HG03196 (cell line): Measurements from ENCODE around the gene FAM110C.
"Not testable (repeated sequence)": the region's sequence is repeated elsewhere in the genome, so short reads cannot be mapped to it uniquely, and the experiment has no call there.

ENCODE experiments used
- ATAC-seq: cut with Tn5 transposase; IDR thresholded peaks from one replicate; pipeline ENCODE4 v1.9.1; 2021; ENCODE audit not compliant: unreplicated experiment

Gene FAM110C

DNA sequence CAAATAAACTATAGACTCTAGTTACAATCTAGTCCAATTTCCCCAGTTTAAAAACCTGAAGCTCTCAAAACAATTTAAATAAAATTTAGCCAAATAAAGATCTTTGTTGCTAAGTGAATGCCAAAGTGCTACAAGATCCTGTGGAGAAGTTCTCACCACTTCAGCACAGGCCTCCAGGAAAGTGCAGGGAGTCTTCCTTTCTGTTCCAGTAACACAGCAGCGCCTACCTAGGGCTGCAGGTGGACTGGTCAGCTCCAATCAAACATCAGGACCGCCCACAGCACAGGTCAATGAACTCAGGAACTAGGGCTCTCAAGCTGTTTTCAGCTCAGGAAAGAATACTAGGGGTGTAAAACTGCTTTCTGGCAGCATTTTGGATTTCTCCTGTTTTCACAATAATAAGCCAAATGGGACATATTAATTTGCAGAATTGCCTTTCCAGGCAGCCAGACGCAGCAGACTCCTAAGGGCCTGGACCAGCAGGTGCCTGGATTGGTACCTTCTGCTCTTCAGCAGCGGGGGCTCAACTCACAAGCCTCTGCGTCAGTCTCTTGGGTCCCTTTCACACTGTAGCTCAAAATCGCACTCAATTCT is 1.5 kb downstream of the FAM110C start:
- no peak for ATAC-seq

DNA sequence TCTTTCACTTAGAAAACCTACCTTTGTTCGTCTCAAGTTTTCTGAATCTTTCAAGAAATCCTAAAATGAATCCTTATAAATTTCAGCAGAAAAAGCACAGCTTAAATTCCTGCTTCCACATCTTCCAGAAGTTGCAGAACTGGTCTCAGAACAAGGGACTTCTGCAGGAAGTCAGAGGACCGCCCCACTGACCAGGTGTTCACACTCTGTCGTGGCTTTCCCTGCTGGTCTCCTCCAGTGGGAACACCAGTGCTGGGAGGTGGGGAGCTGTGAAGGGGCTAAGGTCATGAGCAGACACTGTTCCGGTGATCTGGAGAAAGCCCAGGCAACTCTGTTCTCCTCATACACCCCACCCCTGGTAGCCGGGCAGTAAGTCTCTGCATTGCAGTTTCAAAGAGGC is 3.5 kb downstream of the FAM110C start:
- no peak for ATAC-seq

DNA sequence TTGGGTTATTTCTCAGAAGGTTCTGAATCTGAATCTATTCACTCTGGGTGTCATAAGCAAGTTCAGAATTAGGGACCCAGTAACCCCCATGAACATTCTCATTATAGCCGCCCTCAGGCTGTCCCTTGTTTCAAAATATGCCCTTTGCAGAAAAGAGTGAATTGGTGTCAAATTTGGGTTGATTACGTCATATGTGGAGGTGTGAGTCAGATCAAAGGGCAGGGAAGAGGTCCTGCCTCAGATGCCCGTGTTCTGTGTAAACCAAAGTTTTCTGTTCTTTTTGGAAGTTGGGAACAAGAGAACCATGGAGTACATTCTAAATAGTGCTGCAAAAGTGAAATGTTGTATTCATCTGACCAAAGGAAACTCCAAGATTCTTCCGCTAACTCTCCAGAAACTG is 5.8 kb downstream of the FAM110C start:
- no peak for ATAC-seq

GRCh38 chr2:38155-38554 is 8.2 kb downstream of the FAM110C start:
- ATAC-seq, result no peak

GRCh38 chr2:36318-36717 is 10.0 kb downstream of the FAM110C start:
- ATAC-seq, result no peak

DNA sequence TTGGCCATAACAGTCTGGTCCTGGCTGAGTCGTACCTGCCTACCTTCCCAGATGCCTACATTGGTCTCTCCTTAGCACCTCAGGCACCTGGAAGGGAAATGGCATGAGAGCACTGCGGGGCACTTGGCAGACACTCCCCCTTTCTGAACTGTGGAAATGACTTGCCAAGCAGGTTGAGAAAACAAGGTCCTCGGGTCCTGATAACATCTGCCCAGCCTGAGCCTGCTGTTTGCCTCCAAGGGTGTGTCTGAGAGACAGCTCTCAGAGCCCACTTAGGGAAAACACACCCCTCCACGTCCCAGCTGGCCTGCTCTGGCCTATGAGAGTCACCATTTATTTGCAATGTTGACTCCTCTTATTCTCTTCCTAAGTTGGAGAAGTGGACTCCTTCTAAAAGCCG is 10.5 kb downstream of the FAM110C start:
- ATAC-seq, result no peak

GRCh38 chr2:33620-34019 is 12.7 kb downstream of the FAM110C start:
- ATAC-seq, result no peak

- no peak for ATAC-seq
Observed at GRCh38 chr2:32068-32467, 14.2 kb downstream of the FAM110C start.

GRCh38 chr2:29253-29652 is 17.1 kb downstream of the FAM110C start:
- no peak for ATAC-seq

GRCh38 chr2:28406-28975 is 17.8 kb downstream of the FAM110C start:
- no peak for ATAC-seq

DNA sequence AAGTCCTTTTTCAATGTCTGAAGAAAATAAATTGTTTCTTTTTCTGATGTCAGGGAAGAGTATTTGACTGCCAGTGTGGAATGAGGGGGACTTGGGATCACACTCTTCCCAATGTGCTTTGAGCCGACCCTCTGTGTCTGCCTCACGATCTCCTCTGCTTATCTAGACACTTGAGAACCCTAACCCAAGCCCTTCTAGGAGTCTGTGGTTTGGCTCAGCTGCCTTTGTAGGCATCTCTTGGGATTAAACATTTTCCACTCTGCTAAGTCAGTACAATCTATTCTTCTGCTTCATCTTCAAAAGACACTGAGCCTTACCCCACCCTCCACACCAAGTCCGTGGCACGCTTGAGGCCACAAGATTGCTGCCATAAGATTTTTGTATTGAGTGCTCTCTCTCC is 19.4 kb downstream of the FAM110C start:
- ATAC-seq, result no peak

- ATAC-seq, result no peak
Observed at GRCh38 chr2:25543-25942, 20.8 kb downstream of the FAM110C start.

GRCh38 chr2:24591-24990 is 21.7 kb downstream of the FAM110C start:
- not testable (repeated sequence) for ATAC-seq

DNA sequence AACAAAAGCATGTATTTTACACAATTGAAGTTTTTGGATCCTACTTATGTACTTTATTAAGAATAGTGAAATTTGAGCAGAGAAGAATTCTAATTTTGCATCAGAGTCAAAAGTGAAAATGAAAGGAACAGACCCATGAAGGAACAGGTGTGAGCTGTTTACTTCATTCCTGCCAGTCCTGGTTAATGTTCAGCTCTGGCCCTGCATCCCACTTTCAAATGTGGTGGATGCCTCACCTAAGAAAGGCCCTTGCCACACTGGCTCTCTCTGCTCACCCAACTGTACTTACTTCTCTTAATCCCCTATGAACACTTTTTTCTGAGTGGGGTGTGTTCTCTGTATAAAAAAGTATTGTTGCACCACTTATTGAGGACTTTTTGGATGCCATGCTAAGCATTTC is 22.2 kb downstream of the FAM110C start:
- ATAC-seq, result peak; percentile 99

GRCh38 chr2:23283-23682 is 23.0 kb downstream of the FAM110C start:
- ATAC-seq, result no peak

DNA sequence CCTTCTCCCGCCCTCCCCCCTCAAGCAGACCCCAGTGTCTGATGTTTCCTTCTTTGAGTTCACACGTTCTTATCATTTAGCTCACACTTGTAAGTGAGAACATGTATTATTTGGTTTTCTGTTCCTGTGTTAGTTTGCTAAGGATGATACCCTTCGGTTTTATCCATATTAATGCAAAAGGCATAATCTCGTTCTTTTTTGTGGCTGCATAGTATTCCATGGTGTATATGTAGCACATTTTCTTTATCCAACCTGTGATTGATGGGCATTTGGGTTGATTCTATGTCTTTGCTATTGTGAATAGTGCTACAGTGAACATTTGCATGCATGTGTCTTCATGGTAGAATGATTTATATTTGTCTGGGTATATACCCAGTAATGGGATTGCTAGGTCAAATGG is 24.1 kb downstream of the FAM110C start:
- ATAC-seq, result not testable (repeated sequence)

DNA sequence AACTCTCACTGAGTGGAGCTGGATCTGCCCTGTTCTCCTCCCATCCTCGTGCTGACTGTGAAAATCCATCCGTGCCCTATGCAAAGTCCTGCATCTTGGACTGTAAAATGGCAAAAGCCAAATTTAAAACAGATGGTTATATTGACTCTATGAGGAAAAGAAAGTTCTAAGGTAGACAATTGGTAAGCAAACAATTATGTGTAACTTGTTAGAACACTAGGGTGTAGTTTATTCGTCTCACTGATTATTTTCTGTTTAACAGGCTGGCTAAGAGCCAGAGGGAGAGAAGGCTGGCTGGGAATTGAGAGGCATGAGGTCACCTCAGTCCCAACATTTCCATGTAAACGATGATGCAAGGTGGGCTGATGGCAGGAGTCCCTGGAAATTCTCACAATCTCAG is 26.0 kb downstream of the FAM110C start:
- ATAC-seq, result not testable (repeated sequence)

GRCh38 chr2:19505-19904 is 26.8 kb downstream of the FAM110C start:
- no peak for ATAC-seq

DNA sequence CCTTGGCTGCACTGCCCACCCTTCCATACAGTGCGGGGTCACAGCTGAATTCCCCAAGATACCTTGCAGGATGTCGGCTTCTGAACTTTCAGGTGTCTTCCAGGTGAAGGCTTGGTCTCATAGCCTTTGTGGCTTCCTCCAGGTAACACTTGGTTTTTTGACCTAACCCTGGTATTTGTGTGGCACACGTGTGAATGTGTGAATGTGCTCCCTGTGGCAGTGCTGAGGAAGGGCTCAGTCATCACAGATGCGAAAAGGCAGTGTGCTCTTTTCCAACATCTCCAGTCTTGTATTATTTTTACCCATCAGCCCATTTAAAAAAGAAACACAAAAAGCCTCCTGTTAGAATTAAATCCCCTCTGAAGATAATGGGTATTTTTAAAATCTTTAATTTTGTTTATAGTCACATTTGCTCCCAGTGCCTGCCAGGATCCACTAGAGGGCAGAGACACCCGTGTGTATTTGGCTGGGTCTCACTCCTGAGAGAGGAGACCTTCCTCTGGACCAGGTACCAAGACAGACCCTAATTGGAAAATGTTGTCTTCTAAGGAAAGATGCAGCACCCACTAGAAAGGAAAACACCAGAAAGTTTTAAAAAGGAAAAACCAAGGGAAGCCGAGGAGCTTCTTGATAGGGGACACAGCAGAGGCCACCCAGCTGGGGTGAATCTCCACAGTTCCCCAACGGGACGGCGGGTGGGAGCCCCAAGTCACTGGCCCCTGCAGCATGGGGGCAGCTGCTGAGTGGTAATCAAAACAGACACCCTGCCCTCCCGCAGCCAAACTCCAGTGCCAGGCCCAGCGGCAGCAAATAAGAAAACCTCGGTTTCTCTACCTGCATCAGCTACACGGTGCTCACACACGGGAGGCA is 27.7 kb downstream of the FAM110C start:
- ATAC-seq, result no peak

GRCh38 chr2:15916-16315 is 30.4 kb downstream of the FAM110C start:
- ATAC-seq, result not testable (repeated sequence)

DNA sequence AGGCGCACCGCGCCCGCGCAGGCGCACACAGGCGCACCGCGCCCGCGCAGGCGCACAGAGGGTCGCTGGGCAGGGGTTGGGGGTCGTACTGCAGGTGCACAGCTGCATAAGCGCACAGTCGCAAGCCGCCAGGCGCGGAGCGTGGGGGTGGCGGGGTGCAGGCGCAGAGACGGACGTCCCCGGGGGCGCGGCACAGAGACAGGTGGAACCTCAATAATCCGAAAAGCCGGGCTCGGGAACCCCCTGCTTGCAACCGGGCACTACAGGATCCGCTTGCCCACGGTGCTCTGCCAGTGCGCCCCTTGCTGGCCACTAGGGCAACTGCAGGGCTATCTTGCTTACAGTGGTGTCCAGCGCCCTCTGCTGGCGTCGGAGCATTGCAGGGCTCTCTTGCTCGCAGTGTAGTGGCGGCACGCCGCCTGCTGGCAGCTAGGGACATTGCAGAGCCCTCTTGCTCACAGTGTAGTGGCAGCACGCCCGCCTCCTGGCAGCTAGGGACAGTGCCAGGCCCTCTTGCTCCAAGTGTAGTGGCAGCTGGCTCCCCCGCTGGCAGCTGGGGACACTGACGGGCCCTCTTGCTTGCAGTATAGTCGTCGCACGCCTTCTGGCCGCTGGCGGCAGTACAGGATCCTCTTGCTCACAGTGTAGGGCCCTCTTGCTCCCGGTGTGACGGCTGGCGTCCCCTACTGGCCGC is 34.9 kb downstream of the FAM110C start:
- no peak for ATAC-seq
